Chondrocyte (in vitro differentiated cells): ENCODE measurements around the gene FAM241A. TPM values are rescaled to one million over a fixed set of nuclear protein-coding genes. Genes with fewer than 3 reads are reported as not detected.
"Not testable (repeated sequence)": the region's sequence is repeated elsewhere in the genome, so short reads cannot be mapped to it uniquely, and the experiment has no call there.

Source experiments
- DNase-seq: peaks from one replicate; pipeline ENCODE4 v3.0.0; 2021; ENCODE audit warnings: mixed read lengths, low spot score
- H3K27ac Mint-ChIP-seq: one replicate; pipeline ENCODE4 v1.8.0; 2021; ENCODE audit warnings: mild to moderate bottlenecking, moderate library complexity, mixed read lengths; ENCODE audit not compliant: unreplicated experiment
- H3K27me3 Mint-ChIP-seq: 2 replicates; pipeline ENCODE4 v1.8.0; 2021; ENCODE audit warnings: low read depth, mixed read lengths
- H3K36me3 Mint-ChIP-seq: 2 replicates; pipeline ENCODE4 v1.8.0; 2021; ENCODE audit warnings: low read depth, mixed read lengths
- H3K4me1 Mint-ChIP-seq: 2 replicates; pipeline ENCODE4 v1.8.0; 2021; ENCODE audit warnings: low read depth, mild to moderate bottlenecking, mixed read lengths
- H3K4me3 Mint-ChIP-seq: one replicate; pipeline ENCODE4 v1.8.0; 2021; ENCODE audit warnings: mild to moderate bottlenecking, moderate library complexity, mixed read lengths; ENCODE audit not compliant: unreplicated experiment
- H3K9me3 Mint-ChIP-seq: 2 replicates; pipeline ENCODE4 v1.8.0; 2021; ENCODE audit warnings: low read depth, mixed read lengths
- CTCF ChIP-seq: fragments of 200-600 bp; sonication (generic); IDR thresholded peaks from 2 replicates; pipeline ENCODE4 v1.5.0; 2021; ENCODE audit warnings: antibody characterized with exemption, mild to moderate bottlenecking, moderate library complexity
- total RNA-seq: library from RNA; stranded (reverse); gene quantifications from 3 replicates; pipeline ENCODE4 v1.2.1, GENCODE V29; 2021

FAM241A gene
- total RNA-seq, 1 donor from 2014 or later: 0.62 TPM

GRCh38 chr4:112175840-112176239 lies 30.6 kb downstream of the FAM241A start:
- Mint-ChIP-seq H3K4me3 (no peak overlapping the region), H3K9me3 (no peaks in the 10 kb centered on the region), H3K27ac (no peak overlapping the region), H3K27me3 (no peaks in the 10 kb centered on the region), H3K4me1 (peaks cover 4% of the 10 kb centered on the region), H3K36me3 (no peaks in the 10 kb centered on the region)
- no peak for TF ChIP-seq CTCF
- no peak for DNase-seq

GRCh38 chr4:112176596-112176995 lies 31.3 kb downstream of the FAM241A start:
- Mint-ChIP-seq H3K4me3 (no peak overlapping the region), H3K36me3 (no peaks in the 10 kb centered on the region), H3K4me1 (no peaks in the 10 kb centered on the region), H3K27me3 (no peaks in the 10 kb centered on the region), H3K9me3 (no peaks in the 10 kb centered on the region), H3K27ac (no peak overlapping the region)
- no peak for TF ChIP-seq CTCF
- DNase-seq: no peak

GRCh38 chr4:112178741-112179140 lies 33.5 kb downstream of the FAM241A start:
- H3K9me3 Mint-ChIP-seq, H3K27ac Mint-ChIP-seq, H3K36me3 Mint-ChIP-seq, H3K4me3 Mint-ChIP-seq, H3K4me1 Mint-ChIP-seq, DNase-seq, H3K27me3 Mint-ChIP-seq: not testable (repeated sequence)

DNA sequence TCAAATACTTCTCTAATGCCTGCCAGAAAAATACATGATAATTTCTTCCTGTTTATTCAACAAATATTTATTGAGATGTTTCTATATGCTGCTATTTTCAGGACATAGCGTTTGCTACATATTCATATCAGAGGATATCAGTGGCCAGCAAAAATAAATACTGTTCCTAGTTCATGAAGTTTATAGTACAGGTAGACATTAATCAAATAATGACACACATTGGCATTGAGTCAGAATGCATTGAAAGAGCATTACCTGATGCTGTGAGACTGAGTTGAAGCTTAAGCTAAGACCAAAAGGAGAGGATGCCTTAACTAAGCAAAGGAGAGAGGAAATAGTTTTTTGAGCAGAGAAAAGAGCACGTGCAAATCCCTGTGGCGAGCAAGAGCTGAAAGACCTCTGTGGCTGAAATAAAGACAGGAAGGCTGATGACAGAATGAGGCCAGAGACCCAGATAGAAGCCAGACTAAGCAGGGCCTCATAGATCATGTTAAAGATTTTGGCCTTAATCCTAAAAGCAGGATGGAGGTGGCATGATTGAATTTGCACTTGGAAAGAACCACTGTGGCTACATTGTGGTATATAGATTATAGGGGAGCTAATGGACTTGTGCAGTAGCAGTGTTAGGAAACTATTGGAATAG lies 36.2 kb downstream of the FAM241A start:
- TF ChIP-seq CTCF: no peak
- Mint-ChIP-seq H3K27ac (no peak overlapping the region), H3K4me3 (no peak overlapping the region), H3K9me3 (no peaks in the 10 kb centered on the region), H3K27me3 (no peaks in the 10 kb centered on the region), H3K36me3 (no peaks in the 10 kb centered on the region), H3K4me1 (no peaks in the 10 kb centered on the region)
- no peak for DNase-seq

GRCh38 chr4:112182604-112183003 lies 37.4 kb downstream of the FAM241A start:
- Mint-ChIP-seq H3K27ac (no peak overlapping the region), H3K9me3 (no peaks in the 10 kb centered on the region), H3K4me3 (no peak overlapping the region), H3K4me1 (no peaks in the 10 kb centered on the region), H3K27me3 (no peaks in the 10 kb centered on the region), H3K36me3 (no peaks in the 10 kb centered on the region)
- DNase-seq: no peak
- TF ChIP-seq CTCF: no peak

DNA sequence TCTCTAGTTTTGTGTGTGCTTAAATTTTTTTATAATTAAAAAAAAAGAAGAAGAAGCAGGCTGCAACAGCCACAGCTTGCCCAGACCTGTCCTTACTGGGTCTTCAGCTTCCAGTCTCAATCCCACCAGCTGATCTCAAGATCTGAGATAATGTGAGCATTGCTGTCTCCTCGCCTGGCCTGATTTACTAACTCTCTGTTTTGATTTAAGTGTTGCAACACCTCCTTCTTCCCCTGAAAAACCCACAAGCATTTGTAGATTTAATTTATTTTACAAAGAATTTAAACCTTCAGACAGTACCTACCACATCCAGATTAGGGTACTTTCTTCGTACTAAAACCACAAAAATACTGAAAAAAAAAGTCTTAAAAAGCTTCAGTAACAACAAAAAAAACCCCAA lies 38.0 kb downstream of the FAM241A start:
- Mint-ChIP-seq H3K36me3 (no peaks in the 10 kb centered on the region), H3K4me3 (no peak overlapping the region), H3K9me3 (no peaks in the 10 kb centered on the region), H3K4me1 (no peaks in the 10 kb centered on the region), H3K27ac (no peak overlapping the region), H3K27me3 (no peaks in the 10 kb centered on the region)
- no peak for TF ChIP-seq CTCF
- DNase-seq: no peak
